Left cardiac atrium (tissue), 4 donors: ENCODE results near the gene NDUFB7. TPM values are rescaled to one million over a fixed set of nuclear protein-coding genes. Genes with fewer than 3 reads are reported as not detected.
"Not testable (repeated sequence)": the region's sequence is repeated elsewhere in the genome, so short reads cannot be mapped to it uniquely, and the experiment has no call there.

ENCODE experiments used
- ATAC-seq, 2 donors: fragments of 200-7000 bp; cut with Tn5 transposase; one replicate each; pipeline ENCODE4 v1.9.1; 2020; ENCODE audit warnings: mild to moderate bottlenecking in 2 of 2, moderate library complexity in 2 of 2
- DNase-seq: peaks from one replicate; pipeline ENCODE4 v3.0.0-alpha.2; 2020
- intact Hi-C, 2 donors: fragments of 100-400 bp; cut with DNase I; formaldehyde crosslinking; loops; one replicate each; pipeline versions ENCODE4 v1.14.1 to v1.15.1; 2022 to 2023
- total RNA-seq, 2 donors: library from RNA; stranded (reverse); fragmentation: NEBNext Ultra II Directional; extraction: Animal tissue kit (Norgen Biotek cat#: 25700); gene quantifications; one replicate each; pipeline ENCODE4 v1.2.1, GENCODE V29; 2021
- donor health status: DM: no; HTN: yes; CAD: no.
- donor health status: DM: no; HTN: yes; CAD: no; lungs with severe emphysema.
- donor health status: DM: yes; HTN: yes; CAD: no.
- donor health status: Dilated cardiomyopathy.

The NDUFB7 gene
- total RNA-seq, 2 donors from 2014 or later = 357 to 393 TPM

DNA sequence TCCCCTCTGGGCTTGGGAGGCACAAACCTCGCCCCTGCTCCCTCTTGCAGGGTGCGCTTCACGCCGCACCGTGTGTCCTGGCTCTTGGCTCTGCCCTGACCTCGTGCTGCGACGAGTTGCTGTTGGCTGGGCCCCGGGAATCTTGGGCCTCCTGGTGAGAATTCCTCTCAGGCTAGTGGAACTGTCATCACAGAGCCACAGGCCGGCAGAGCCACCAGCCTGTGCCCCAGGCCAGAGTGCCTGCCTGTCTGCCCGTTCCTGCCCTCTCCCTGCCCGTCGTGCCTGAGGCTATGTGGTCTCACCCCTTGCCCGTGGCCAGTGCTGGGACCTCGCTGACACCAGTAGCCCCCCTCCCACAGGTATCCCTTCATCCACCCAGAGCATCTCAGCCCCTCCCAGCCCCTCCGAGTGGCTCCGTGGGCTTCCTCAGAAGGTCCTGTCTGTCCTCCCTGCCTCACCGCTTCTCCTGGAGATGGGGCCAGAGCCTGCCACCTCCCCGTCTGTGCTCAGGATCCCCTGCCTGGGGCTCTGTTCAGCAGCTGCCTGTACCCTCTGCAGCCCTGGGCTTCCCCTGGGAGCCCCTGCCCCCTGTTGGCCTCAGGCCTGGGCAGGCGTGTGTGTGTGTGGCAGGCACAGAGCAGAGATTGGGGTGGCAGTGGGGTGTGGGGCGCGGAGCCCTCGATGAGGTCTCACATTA lies 13.3 kb downstream of the NDUFB7 start:
- DNase-seq (no peak), ATAC-seq (no peak)
- intact Hi-C loops = no loop called here

DNA sequence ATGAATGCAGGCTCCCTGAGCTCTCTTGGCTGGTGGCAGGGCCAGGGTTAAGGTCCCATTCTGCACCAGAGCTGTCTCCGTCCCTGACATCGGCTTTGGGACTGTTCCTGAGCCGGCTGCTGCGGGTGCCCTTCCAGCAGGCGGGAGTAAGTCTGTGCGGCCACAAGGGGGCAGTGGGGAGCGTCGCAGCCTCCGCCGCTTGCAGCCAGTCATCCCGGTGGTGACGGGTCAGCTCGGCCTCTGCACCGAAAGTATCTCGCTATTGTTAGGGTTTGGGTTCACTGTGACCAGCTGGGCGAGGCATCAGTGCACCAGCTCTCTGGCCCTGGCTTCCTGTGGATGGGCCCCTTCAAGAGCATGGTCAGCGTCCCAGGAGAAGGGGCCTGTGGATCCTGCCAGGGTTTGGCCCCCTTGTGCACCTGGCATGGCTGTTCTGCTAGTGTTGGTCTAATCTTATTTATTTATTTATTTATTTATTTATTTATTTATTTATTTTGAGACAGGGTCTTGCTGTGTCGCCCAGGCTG lies 15.1 kb downstream of the NDUFB7 start:
- DNase-seq (peak; percentile 80), ATAC-seq (peak; percentile 59 to 75)
- intact Hi-C loops = no loop called here

DNA sequence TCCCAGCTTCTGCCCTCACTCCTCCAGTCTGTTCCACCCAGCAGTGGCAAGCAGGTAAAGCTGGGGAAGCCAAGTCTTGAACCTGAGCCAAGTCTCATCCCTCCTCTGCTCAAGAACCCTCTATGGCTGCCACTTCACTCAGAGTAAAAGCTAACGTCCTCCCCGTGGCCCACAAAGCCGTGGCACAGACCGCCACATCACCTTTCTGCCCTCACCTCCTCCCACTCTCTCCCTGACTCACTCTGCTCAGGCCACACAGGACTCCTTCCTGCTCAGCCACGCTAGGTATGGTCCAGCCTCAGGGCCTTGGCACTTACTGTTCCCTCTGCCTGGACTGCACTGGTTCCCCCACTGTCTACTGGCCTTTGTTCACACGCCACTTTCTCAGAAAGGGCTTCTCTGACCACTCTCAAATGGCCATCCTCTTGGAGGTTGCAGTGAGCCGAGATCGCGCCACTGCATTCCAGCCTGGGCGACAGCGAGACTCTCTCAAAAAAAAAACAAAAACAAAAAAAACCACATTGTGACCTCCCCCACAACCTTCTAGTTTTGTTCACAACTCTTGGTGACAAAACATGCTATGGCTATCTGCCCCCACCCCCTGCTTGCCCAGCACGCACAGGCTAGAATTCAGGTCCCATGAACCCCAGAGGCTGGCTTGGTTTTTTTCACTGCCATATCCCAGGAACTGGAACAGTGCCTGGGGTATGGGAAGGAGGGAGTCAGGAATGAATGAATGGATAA lies 15.8 kb downstream of the NDUFB7 start:
- intact Hi-C loops = no loop called here
- no peak for ATAC-seq

DNA sequence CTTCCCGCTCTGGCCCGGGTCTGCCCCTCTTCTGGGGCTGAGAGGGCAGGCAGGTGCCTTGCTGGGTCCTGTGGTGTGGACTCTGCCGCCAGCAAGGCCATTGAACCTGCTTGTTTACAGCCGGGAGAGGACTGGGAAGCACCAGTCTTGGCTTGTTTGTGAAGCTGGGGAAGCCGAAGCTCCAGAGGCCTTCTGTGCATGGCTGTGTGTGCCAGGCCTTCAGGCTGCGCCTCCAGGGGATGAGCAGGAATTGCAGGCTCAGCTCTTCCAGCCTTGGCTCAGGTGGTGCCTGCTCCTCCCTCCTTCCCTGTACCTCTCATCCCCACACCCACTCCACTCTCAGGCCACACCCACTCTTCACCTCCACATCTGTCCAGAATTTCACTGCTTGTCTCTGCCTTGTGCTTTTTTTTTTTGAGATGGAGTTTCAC lies 17.5 kb downstream of the NDUFB7 start:
- DNase-seq (no peak), ATAC-seq (no peak)
- intact Hi-C loops = no loop called here

More for the DNA sequence above, 15.8 kb downstream of the NDUFB7 start:
- no peak for DNase-seq

DNA sequence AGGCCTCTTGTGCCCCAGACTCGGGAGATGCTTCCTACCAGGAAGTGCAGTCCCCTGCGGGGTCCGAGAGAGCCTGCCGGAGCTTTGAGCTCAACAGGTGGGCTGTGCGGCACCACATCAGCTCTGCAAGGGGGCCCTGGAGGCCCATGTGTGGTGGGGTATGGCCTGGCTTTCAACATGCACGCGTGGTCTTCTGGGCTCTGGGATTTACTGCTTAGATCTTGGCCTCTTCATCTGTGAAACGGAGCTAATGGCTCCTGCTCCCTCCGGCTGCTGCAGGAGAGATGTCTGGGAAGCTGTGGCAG lies 18.0 kb downstream of the NDUFB7 start:
- intact Hi-C loops = no loop called here
- no peak for DNase-seq
- no peak for ATAC-seq

DNA sequence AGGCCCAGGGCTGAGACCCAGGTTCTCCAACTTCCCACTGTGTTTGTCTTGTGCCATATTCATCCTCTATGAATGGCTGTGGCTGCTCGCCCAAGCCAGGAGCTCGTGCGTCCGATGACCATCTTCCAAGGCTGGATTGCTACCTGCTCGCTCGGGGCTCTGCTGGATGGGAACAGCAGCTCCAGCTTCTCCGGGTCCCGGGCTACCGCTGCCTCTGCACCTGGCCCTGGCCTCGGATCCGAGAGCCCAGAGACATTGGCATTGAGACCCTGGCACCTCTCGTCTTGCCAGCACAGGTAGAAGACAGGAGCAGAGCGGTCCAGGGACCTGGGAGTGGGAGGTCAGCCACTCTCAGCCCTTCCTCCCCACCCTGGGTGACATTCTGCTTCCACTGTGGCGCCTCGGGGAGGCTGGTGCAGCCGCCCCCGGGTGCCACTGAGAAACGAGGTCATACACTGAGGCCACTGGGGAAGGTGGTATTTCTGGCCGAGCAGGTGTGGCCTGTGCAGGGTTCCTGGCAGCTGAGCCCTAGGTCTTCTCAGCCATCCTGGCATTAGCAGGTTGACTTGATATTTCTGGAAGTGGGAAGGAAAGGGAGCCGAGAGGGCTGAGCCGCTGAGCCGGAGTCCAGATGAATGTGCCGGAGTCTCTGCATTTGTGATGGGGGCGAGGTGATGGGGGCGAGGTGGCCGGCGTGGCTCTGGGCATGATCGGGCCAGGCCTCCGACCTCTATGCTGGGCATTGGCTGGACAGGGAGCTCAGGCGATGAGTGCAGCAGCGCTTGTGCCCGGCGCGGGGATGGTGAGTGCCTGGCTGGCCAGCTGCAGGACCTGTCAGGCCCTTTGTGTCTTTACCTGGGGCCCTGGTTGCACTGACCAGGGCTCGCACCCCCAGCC lies 18.6 kb downstream of the NDUFB7 start:
- intact Hi-C loops = no loop called here
- no peak for DNase-seq
- ATAC-seq = no peak

DNA sequence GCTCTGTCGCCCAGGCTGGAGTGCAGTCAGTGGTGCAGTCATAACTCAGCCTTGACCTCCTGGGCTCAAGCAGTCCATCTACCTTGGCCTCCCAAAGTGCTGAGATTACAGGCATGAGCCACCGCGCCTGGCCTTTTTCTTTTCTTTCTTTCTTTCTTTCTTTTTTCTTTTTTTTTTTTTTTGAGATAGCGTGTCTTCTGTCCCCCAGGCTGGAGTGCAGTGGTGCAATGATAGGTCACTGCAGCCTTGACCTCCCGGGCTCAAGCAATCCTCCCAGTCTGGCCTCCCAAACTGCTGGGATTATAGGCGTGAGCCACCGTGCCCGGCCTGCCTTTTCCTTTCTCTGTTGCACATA lies 19.9 kb downstream of the NDUFB7 start:
- ATAC-seq, intact Hi-C loops, DNase-seq: not testable (repeated sequence)

DNA sequence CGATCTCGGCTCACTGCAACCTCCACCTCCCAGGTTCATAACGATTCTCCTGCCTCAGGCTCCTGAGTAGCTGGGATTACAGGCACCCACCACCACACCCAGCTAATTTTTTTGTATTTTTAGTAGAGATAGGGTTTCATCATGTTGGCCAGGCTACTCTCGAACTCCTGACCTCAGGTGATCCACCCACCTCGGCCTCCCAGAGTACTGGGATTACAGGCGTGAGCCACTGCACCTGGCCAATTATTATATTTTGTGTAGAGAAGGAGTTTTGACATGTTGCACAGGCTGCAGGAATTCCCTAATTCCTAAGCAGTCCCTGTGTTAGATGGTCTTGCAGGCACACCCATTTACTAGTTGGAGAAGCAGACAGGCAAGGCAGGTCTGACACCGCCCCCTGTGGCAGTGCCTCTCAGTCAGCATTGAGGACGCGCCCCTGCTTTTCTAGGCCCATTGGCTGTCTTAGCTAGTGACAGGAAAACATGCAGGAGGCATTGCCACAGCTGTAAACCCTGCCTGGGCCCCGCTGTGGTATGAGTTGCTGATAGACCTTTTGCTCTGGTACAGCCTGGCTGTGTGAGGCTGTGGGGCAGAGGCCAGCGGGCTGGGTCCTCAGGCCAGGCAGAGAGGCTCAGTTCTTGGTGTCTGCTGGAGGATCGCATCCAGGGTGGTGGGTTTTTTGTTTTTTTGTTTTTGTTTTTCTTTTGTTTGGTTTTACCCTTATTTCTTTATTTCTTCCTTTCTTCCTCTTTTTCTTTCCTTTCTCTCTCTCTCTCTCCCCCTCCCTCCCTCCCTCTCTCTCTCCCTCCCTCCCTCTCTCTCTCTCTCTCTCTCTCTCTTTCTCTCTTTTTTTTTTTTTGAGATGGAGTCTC lies 20.5 kb downstream of the NDUFB7 start:
- DNase-seq, intact Hi-C loops: not testable (repeated sequence)
- peak; percentile 21 to 61 for ATAC-seq

DNA sequence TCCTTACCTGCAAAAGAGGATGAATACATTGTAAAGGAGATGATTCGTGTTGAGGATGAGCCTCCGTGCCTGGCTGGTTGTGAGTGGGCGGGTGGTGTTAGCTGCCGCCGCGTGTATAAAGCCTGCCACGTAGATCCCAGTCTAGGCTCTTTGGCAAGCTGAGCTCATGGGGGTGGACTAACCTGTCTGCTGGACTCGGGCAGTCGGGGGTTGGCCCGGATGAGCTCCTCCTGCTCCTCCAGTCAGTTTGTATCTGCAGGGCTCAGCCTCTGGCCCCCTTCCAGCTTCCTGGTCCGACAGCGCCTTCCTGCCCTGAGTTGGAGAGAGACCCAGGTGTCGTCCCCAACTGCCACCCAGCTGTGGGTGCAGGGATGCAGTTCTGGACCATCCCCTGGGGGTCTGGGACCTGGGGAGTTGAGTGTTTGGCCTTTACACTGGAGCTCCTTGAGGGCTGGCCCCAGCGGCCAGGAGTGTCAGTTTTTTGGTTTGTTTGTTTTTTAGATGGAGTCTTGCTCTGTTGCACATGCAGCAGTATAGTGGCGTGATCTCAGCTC lies 21.6 kb downstream of the NDUFB7 start:
- ATAC-seq (peak in 1 of 2 donors; percentile 40), DNase-seq (no peak)
- intact Hi-C loops = no loop called here

DNA sequence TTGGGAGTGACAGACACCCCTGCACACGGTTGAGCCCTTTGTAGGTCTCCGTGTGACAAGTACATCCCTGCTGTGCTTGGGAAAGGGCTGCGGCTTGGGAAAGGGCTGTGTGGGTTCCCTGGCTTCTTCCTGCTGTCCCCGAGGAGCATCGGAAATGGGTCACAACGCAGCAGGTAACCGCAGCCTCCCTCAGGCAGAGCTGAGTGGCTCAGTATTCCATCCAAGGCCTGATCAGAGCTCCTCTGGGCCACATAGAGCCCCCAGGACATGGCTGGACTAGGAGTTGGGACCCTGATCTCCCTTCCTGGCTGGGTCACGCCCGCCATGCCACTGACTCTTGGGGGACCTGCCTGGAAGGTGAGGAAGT lies 26.2 kb downstream of the NDUFB7 start:
- ATAC-seq (no peak), DNase-seq (no peak)
- intact Hi-C loops = no loop called here

DNA sequence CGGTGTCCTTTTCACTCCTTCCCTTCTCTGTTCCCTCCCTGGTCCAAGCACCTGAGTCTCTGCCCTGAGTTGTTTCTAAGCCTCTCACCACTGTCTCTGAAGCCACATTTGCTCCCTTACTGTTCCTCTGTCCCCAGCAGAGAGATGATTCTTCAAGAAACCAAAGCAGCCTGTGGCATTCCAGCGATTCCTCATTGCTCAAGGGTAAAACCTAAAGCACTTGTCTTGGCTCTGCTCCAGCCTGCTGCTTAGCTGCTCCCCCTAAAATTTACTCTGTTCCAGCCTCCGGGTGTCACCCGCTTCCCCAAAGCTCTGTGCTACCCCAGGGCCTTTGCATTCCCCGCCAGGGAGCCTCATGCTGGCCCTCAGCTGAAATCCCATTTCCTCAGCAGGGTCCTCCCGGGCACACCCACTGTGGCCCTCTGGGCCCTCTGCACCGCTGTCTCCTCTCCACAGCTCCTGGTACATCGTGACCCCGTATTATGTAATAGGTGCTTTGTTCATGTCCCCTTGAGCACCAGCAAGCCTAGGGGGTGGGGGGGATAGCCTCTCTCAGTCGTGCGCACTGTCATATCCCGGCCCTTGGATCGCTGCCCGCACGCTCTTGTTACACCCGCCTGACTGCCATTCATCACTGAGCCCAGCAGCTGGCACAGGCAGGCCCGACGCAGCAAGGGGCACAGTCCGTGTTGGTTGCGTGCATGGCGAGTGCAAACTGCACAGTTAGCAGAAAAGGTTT lies 26.7 kb downstream of the NDUFB7 start:
- no peak for DNase-seq
- intact Hi-C loops = no loop called here
- ATAC-seq = peak; percentile 23 to 50

DNA sequence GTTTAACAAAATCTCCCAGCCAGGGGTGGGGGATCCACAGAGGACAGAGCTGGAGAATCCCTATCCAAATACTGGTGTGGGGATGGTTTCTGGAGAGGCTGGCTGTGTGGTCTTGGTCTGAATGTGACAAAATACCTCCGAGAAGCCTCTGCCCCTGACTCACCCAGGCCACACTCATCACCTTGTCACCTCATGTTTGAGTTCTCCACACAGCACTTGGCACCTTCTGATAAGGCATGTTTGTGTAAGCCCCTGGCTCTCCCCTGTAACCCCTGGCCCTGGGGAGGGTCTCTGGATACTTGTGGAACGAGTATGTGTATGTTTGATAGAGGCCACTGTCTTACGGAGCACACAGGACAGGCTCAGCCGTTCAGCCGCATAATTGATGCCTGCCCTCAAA lies 27.8 kb downstream of the NDUFB7 start:
- intact Hi-C loops = no loop called here
- no peak for ATAC-seq

DNA sequence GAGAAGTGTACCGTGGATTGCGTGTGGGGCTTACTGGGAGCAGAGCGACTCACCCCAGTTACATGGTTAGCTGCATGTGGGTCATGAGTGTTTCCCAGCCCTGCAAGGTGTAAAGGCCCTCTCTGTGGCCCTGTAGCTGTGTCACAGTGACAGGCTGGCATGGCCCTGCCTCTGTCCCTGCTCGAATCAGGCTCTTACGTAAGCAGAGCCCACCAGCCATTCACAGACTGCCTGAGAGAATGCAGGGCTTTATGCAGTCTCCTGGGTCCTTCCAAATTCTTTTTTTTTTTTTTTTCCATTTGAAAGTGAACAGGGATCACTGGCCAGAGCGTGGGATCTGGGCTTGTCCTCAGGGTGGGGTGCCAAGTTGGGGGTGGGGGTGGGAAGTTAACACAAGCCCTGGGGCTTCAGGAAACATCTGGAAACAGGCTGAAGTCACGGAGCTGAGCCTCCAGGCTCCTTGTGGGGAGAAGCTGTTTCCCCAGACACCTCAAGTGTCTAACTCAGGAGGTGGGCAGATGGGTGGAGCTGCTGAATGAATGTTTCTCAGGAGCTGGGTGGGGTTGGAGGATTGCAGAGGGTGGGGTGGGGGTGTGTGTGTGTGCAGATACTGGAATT lies 29.0 kb downstream of the NDUFB7 start:
- peak; percentile 44 to 46 for ATAC-seq
- no peak for DNase-seq

More for the DNA sequence above, 27.8 kb downstream of the NDUFB7 start:
- no peak for DNase-seq

DNA sequence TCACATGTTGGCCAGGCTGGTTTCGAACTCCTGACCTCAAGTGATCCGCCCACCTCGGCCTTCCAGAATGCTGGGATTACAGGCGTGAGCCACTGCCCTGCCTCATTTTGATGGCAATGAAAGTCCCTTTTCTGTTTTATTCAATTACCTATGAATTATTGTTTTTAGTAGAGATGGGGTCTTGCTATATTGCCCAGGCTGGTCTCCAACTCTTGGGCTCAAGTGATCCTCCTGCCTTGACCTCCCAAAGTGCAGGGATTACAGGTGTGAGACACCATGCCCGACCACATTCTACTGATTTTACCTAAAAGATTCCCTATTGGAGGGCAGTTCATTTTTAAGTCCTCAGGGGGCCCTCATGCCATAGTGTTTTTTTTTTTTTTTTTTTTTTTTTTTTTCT lies 29.9 kb downstream of the NDUFB7 start:
- intact Hi-C loops, DNase-seq, ATAC-seq: not testable (repeated sequence)

More for the DNA sequence above, 29.0 kb downstream of the NDUFB7 start:
- intact Hi-C loops = no loop called here

DNA sequence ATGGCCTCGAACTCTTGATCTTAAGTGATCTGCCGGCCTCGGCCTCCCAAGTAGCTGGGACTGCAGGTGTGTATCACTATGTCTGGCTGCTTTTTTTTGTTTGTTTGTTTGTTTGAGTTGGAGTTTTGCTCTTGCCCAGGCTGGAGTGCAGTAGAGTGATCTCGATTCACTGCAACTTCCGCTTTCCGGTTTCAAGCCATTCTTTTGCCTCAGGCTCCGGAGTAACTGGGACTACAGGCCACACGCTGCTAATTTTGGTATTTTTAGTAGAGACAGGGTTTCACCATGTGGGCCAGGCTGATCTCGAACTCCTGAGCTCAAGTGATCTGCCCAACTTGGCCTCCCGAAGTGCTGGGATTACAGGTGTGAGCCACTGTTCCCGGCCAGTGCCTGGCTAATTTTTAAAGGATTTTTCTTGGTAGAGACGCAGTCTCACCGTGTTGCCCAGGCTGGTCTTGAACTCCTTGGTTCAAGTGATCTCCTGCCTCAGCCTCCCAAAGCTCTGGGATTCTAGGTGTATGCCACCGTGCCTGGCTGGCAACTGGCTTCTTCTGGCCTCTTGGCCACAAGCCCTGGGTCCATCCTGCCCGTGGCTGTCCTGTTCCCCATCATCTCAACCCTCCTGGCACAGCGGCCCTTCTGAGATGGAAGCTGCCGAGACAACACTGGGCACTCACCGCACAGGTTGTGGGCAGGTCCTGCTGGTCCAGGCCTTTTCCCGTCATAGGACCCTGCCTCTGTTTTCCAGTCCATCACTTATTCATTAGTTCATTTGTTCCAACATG lies 30.9 kb downstream of the NDUFB7 start:
- DNase-seq (no peak), ATAC-seq (no peak)
- intact Hi-C loops = no loop called here

DNA sequence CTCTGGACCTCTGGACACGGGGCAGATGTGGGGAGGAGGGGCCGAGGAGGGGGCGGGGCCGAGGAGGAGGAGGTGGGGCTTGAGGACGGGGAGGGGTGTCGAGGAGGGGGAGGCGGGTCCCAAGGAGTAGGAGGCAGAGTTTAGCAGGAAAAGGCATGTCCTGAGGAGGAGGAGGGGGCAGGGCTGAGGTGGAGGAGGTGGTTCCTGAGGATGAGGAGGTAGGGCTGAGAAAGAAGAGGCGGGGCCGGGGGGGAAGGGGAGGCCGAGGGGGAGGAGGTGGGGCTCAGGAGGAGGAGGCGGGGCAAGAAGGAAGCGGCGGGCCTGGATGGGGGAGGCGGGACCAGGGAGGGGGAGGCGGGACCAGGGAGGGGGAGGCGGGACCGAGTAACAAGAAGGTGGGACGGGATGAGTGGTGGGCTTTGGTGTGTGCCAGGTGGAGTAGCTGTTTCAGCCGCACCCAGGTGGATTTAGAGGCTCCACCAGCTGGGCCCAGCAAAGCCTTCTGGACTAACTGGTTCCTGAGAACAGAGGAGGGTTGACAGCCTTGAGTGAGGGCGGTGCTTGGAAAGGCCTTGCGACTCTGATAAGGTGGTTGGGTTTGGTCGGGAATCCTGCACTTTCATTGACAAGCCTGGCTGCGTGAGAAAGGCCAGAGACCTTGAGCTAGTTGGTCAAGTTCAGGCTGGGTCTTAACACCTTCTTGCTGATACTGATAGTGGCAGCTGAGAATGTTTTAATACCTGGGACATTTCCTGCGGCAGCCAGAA lies 34.8 kb downstream of the NDUFB7 start:
- ATAC-seq = peak; percentile 71 to 93
- DNase-seq = peak; percentile 89
- intact Hi-C loops = no loop called here
